ENCODE measurements around the gene CCP110.

DNA sequence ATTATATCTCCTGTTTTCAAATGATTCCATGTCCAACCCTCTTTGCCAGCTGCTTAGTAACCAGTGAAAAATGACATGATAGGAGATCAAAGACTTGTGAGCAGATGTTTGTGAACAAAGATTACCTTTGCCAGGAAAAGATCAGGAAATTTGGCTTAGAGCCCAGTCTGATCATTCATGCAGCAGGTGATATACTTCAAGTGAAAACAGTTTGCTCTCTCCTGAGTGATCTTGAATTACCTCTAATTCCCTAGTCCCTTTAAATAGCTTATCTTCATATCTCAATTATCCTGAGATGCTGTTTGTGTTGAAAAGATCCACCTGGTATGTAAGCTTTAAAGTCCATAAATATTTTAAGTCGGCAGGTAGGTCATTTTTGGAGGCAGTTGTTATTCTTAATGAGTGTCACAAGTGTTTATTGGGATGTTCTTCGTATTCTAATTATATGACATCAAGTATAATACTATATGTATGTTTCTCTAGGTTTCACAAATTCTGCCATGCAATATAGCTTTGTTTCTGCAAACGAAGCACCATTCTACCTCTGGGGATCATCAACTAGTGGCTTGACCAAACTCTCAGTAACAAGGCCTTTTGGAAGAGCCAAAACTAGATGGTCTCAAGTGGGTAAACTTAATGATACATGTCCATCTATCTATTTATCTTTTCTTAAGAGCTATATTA lies 18.5 kb downstream of the CCP110 start:
- no peak for TF ChIP-seq POLR2AphosphoS5 (IDR thresholded peaks at IDR 0.05; ENCODE audit: low read depth, low read length)
- TF ChIP-seq POLR2A (IDR thresholded peaks at IDR 0.05; ENCODE audit: low read depth, low read length), result no peak
